Measurements from ENCODE around the gene NMT1.
"Not testable (repeated sequence)": the region's sequence is repeated elsewhere in the genome, so short reads cannot be mapped to it uniquely, and the experiment has no call there.

Gene NMT1

GRCh38 chr17:45117848-45118646 lies 56.9 kb downstream of the NMT1 start:
- Histone ChIP-seq H3K9me3 (replicated peaks; ENCODE audit: low read length) (no peaks in the 10 kb centered on the region), H3K36me3 (ENCODE audit: insufficient read depth, low read length) (peaks cover 23% of the 10 kb centered on the region), H3K4me1 (ENCODE audit: control insufficient read depth, insufficient read depth, low read length) (peaks cover 8% of the 10 kb centered on the region), H3K27me3 (ENCODE audit: control insufficient read depth, insufficient read depth, low read length) (no peaks in the 10 kb centered on the region), H3K4me2 (ENCODE audit: low read length) (no peak overlapping the region), H3K4me3 (ENCODE audit: low read length) (no peak overlapping the region), H3K9ac (ENCODE audit: low read depth, low read length) (no peak overlapping the region)

- Histone ChIP-seq H3K4me3 (ENCODE audit: low read length) (no peak overlapping the region), H3K9me3 (replicated peaks; ENCODE audit: low read length) (no peaks in the 10 kb centered on the region), H3K4me1 (ENCODE audit: control insufficient read depth, insufficient read depth, low read length) (peaks cover 14% of the 10 kb centered on the region), H3K36me3 (ENCODE audit: insufficient read depth, low read length) (peaks cover 17% of the 10 kb centered on the region), H3K9ac (ENCODE audit: low read depth, low read length) (no peak overlapping the region), H3K4me2 (ENCODE audit: low read length) (no peak overlapping the region), H3K27me3 (ENCODE audit: control insufficient read depth, insufficient read depth, low read length) (no peaks in the 10 kb centered on the region)
Observed at GRCh38 chr17:45118691-45119090, 57.6 kb downstream of the NMT1 start.

DNA sequence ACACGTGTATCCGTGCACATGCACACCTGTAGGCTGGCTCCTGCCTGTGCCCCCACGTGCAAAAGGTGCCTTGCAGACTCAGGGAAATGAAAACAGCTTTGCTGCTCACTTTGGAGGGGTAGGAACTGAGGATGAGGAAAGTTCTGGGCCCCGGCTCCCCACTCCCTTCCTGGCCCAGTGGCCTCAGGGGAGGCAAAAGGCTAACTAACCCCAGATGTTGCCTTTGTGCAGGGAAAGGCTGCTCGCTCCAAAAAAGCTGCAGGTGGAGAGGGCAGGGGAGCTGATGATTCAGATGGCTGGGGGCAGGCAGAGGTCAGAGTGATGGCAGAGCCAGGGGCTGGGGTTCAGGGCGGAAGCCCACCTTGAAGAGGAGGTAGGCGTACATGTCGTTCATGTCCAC lies 58.8 kb downstream of the NMT1 start:
- H3K4me3 ChIP-seq (ENCODE audit: low read length) = no peak overlapping the region
- H3K4me2 ChIP-seq (ENCODE audit: low read length) = no peak overlapping the region
- no peaks in the 10 kb centered on the region for H3K9me3 ChIP-seq (replicated peaks; ENCODE audit: low read length)
- no peak overlapping the region for H3K9ac ChIP-seq (ENCODE audit: low read depth, low read length)
- peaks cover 26% of the 10 kb centered on the region for H3K4me1 ChIP-seq (ENCODE audit: control insufficient read depth, insufficient read depth, low read length)
- H3K36me3 ChIP-seq (ENCODE audit: insufficient read depth, low read length) = peaks cover 16% of the 10 kb centered on the region
- no peaks in the 10 kb centered on the region for H3K27me3 ChIP-seq (ENCODE audit: control insufficient read depth, insufficient read depth, low read length)

GRCh38 chr17:45120558-45120957 lies 59.4 kb downstream of the NMT1 start:
- no peak overlapping the region for H3K4me2 ChIP-seq (ENCODE audit: low read length)
- H3K4me3 ChIP-seq (ENCODE audit: low read length) = no peak overlapping the region
- no peaks in the 10 kb centered on the region for H3K9me3 ChIP-seq (replicated peaks; ENCODE audit: low read length)
- H3K36me3 ChIP-seq (ENCODE audit: insufficient read depth, low read length) = peaks cover 16% of the 10 kb centered on the region
- H3K27me3 ChIP-seq (ENCODE audit: control insufficient read depth, insufficient read depth, low read length) = no peaks in the 10 kb centered on the region
- peaks cover 26% of the 10 kb centered on the region for H3K4me1 ChIP-seq (ENCODE audit: control insufficient read depth, insufficient read depth, low read length)
- H3K9ac ChIP-seq (ENCODE audit: low read depth, low read length) = no peak overlapping the region

DNA sequence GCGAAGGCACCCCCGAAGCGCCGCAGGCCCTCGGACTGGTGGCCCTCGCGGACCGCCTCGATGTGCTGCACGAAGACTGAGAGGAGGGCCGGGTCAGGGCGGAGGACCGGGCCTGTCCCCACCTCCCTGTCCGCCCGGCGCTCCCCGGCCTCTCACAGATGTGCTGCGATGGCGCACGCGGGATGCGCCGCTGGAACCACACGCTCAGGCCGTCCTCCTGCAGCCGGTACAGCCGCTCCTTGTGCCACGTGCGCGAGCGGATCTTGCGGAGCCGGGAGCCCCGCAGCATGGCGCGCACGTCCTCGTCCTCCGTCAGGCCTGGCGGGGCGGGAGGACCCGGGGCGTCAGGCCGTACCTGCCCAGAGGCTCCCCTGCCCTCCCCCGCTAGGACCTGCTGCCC lies 59.9 kb downstream of the NMT1 start:
- no peak overlapping the region for H3K4me2 ChIP-seq (ENCODE audit: low read length)
- H3K27me3 ChIP-seq (ENCODE audit: control insufficient read depth, insufficient read depth, low read length) = no peaks in the 10 kb centered on the region
- H3K36me3 ChIP-seq (ENCODE audit: insufficient read depth, low read length) = peaks cover 16% of the 10 kb centered on the region
- peaks cover 26% of the 10 kb centered on the region for H3K4me1 ChIP-seq (ENCODE audit: control insufficient read depth, insufficient read depth, low read length)
- no peak overlapping the region for H3K9ac ChIP-seq (ENCODE audit: low read depth, low read length)
- H3K4me3 ChIP-seq (ENCODE audit: low read length) = no peak overlapping the region
- H3K9me3 ChIP-seq (replicated peaks; ENCODE audit: low read length) = no peaks in the 10 kb centered on the region

DNA sequence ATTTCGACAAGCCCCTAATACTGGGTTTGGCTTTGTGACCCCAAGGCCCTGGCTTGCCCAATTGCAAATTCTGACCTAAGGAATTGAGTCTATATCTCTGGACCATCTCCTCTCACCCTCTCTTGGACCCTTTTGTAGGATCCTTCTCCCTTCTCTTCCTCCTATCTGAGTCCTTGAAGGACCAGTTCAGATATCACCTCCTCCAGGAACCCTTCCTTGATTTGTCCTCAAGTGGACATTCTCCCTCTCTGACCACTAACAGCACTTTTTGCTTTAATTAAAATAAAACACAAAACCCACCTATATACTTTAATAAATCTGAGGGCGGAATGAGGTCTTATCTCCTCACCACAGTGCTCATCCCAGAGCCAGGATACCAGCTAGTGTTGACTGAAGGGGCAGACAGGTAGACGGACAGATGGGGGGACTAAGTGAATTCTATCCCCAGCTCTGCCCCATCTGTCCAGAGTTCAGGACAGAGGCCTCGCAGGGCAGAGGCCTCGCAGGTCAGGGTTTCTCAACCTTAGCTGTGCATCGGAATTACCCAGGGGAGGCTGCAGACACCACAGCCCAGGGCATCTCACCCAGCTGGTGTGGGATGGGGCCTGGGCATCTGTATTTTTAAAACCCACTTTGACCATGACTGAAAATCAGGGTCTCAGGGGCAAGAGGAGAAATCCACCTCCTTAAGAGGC lies 62.1 kb downstream of the NMT1 start:
- no peaks in the 10 kb centered on the region for H3K27me3 ChIP-seq (ENCODE audit: control insufficient read depth, insufficient read depth, low read length)
- H3K4me3 ChIP-seq (ENCODE audit: low read length) = no peak overlapping the region
- peaks cover 7% of the 10 kb centered on the region for H3K36me3 ChIP-seq (ENCODE audit: insufficient read depth, low read length)
- no peaks in the 10 kb centered on the region for H3K9me3 ChIP-seq (replicated peaks; ENCODE audit: low read length)
- H3K4me2 ChIP-seq (ENCODE audit: low read length) = peak overlapping the region; percentile 66
- H3K4me1 ChIP-seq (ENCODE audit: control insufficient read depth, insufficient read depth, low read length) = peaks cover 38% of the 10 kb centered on the region
- H3K9ac ChIP-seq (ENCODE audit: low read depth, low read length) = no peak overlapping the region

DNA sequence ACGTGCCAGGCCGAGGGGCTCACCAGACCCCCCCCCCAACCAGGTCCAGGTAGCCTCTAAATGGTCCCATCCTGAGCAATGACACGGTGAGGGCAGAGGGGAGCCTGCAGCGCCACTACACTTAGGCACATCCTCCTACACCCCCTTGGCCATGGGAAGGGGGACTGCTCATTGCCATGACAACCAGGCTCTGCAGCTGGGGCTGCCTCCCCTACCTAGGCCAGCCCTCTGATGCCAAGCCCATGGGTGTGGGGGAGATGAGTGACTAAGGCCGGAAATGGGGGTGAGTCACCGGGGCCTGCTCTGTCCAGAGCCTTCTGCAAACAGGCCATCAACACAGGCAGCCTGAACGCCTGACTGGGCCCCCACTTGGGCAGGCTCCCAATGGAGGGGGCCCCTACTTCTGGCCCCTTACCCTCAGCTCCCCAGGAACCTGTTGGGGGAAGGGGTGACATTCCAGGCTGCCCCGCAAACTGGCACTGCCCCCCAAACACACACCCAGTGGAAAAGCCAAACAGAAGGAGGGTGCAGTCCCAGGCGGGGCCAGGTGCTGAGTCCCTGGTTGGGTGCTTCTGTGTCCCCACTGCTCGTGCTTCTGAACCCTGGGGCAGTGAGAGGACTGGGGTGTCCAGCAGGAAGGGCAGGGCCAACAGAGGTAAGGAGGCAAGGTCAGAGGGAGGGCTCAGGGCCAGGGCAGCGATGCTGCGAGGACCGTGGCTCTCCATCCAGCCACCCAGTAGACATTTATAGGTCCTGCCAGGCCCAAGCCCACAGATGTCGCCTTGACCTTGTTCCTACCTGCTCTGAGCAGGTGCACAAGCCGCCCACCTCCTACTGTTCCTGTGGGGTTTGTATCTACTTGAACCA lies 63.0 kb downstream of the NMT1 start:
- Histone ChIP-seq H3K4me2 (ENCODE audit: low read length) (peak overlapping the region; percentile 66), H3K36me3 (ENCODE audit: insufficient read depth, low read length) (peaks cover 7% of the 10 kb centered on the region), H3K4me3 (ENCODE audit: low read length) (peak overlapping the region; percentile 50), H3K9me3 (replicated peaks; ENCODE audit: low read length) (no peaks in the 10 kb centered on the region), H3K4me1 (ENCODE audit: control insufficient read depth, insufficient read depth, low read length) (peaks cover 41% of the 10 kb centered on the region), H3K27me3 (ENCODE audit: control insufficient read depth, insufficient read depth, low read length) (no peaks in the 10 kb centered on the region), H3K9ac (ENCODE audit: low read depth, low read length) (peak overlapping the region; percentile 69)

DNA sequence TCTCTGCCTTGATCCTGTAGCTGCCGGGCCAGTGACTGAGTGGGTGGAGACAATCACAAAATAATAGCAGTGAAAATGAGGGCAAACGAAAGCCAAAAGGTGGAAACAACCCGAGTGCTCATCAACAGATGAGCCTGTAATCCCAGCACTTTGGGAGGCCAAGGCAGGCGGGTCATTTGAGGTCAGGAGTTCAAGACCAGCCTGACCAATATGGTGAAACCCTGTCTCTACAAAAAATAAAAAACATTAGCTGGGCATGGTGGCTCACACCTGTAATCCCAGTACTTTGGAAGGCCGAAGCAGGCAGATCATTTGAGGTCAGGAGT lies 63.6 kb downstream of the NMT1 start:
- not testable (repeated sequence) for H3K9me3 ChIP-seq (replicated peaks; ENCODE audit: low read length); H3K36me3 ChIP-seq (ENCODE audit: insufficient read depth, low read length); H3K27me3 ChIP-seq (ENCODE audit: control insufficient read depth, insufficient read depth, low read length)
- Histone ChIP-seq H3K4me1 (ENCODE audit: control insufficient read depth, insufficient read depth, low read length) (peaks cover 47% of the 10 kb centered on the region), H3K4me3 (ENCODE audit: low read length) (peak overlapping the region; percentile 50), H3K4me2 (ENCODE audit: low read length) (peak overlapping the region; percentile 66), H3K9ac (ENCODE audit: low read depth, low read length) (peak overlapping the region; percentile 69)

GRCh38 chr17:45125509-45125908 lies 64.4 kb downstream of the NMT1 start:
- peaks cover 51% of the 10 kb centered on the region for H3K4me1 ChIP-seq (ENCODE audit: control insufficient read depth, insufficient read depth, low read length)
- H3K9me3 ChIP-seq (replicated peaks; ENCODE audit: low read length) = no peaks in the 10 kb centered on the region
- H3K4me3 ChIP-seq (ENCODE audit: low read length) = no peak overlapping the region
- no peak overlapping the region for H3K9ac ChIP-seq (ENCODE audit: low read depth, low read length)
- H3K27me3 ChIP-seq (ENCODE audit: control insufficient read depth, insufficient read depth, low read length) = no peaks in the 10 kb centered on the region
- H3K36me3 ChIP-seq (ENCODE audit: insufficient read depth, low read length) = no peaks in the 10 kb centered on the region
- H3K4me2 ChIP-seq (ENCODE audit: low read length) = no peak overlapping the region

GRCh38 chr17:45127207-45127547 lies 66.1 kb downstream of the NMT1 start:
- no peak overlapping the region for H3K9ac ChIP-seq (ENCODE audit: low read depth, low read length)
- H3K4me2 ChIP-seq (ENCODE audit: low read length) = peak overlapping the region; percentile 44
- H3K4me1 ChIP-seq (ENCODE audit: control insufficient read depth, insufficient read depth, low read length) = peaks cover 62% of the 10 kb centered on the region
- no peaks in the 10 kb centered on the region for H3K27me3 ChIP-seq (ENCODE audit: control insufficient read depth, insufficient read depth, low read length)
- no peak overlapping the region for H3K4me3 ChIP-seq (ENCODE audit: low read length)
- no peaks in the 10 kb centered on the region for H3K36me3 ChIP-seq (ENCODE audit: insufficient read depth, low read length)
- no peaks in the 10 kb centered on the region for H3K9me3 ChIP-seq (replicated peaks; ENCODE audit: low read length)

DNA sequence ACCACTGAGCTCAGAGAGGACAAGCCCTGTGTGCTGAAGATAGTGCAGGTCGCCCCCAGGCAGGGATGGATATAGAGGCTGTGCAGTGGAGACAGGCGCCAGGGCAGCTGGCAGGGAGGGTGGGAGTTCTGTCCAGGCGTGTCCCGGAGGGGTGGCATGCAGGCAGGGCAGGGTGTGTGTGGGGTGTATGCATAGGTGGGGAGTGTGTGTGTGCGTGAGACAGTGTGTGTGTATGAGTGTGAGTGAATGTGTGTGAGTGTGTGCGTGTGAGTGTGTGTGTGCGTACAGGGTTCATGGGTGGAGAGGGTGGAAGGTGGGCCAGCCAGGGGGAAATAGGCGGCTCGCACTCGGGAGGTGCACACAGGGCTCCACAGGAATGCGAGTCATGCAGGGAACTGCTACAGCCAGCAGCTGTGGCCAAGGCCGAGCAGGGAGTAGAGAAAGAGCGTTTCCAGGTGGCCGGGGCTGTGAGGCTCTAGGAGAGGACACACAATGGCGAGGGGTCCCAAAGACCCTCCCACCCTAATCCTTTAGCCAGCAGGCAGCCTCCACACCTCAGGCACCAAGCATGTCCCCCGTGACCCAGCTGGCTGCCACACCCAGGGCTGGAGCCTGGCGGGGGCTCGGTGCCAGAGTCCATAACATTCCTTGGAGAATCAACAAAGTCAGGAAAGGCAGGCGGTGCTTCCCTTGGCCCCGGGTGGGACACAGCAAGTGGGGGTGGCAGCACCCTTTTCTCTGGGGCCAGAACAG lies 66.6 kb downstream of the NMT1 start:
- peak overlapping the region; percentile 31 for H3K9ac ChIP-seq (ENCODE audit: low read depth, low read length)

More for the DNA sequence above, 66.6 kb downstream of the NMT1 start:
- Histone ChIP-seq H3K4me2 (ENCODE audit: low read length) (peak overlapping the region; percentile 44), H3K4me3 (ENCODE audit: low read length) (no peak overlapping the region), H3K4me1 (ENCODE audit: control insufficient read depth, insufficient read depth, low read length) (peaks cover 57% of the 10 kb centered on the region), H3K27me3 (ENCODE audit: control insufficient read depth, insufficient read depth, low read length) (no peaks in the 10 kb centered on the region), H3K36me3 (ENCODE audit: insufficient read depth, low read length) (no peaks in the 10 kb centered on the region), H3K9me3 (replicated peaks; ENCODE audit: low read length) (no peaks in the 10 kb centered on the region)
